ENCODE data around the gene KLK3.

KLK3 gene

DNA sequence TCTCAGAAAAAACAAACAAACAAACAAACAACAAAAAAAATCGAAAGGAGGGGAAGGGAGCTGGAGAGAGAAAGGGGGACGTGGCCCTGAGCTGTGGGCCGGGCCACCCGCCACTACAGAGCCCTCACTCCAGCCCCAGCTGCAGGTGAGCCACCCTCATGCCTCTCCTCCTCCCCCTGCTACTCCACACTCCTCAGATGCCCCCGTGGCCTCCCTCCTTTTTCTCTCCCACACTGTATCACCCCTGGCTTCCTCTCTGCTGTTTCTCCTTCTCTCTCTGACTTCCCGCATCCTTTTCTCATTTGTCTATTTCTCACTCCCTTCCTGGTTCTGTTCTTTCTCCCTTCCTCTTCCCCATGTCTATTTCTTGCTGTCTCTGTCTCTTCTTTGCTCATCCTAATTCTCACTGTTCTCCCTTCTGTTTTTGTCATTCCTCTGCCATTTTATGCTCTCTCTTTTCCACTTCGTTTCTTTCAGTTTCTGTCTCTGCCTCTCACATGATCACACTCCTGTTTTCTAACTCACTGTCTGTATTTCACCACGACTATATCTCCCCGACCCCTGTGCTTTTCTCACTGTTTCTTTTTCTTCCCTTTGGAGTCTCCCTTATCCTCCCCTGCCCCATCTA lies 21.2 kb downstream of the KLK3 start:
- TF ChIP-seq, protein P1, sequence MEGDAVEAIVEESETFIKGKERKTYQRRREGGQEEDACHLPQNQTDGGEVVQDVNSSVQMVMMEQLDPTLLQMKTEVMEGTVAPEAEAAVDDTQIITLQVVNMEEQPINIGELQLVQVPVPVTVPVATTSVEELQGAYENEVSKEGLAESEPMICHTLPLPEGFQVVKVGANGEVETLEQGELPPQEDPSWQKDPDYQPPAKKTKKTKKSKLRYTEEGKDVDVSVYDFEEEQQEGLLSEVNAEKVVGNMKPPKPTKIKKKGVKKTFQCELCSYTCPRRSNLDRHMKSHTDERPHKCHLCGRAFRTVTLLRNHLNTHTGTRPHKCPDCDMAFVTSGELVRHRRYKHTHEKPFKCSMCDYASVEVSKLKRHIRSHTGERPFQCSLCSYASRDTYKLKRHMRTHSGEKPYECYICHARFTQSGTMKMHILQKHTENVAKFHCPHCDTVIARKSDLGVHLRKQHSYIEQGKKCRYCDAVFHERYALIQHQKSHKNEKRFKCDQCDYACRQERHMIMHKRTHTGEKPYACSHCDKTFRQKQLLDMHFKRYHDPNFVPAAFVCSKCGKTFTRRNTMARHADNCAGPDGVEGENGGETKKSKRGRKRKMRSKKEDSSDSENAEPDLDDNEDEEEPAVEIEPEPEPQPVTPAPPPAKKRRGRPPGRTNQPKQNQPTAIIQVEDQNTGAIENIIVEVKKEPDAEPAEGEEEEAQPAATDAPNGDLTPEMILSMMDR (IDR thresholded peaks at IDR 0.05; ENCODE audit: low read depth, low read length, missing control alignments): no peak
- H3K4me3 ChIP-seq (ENCODE audit: low read depth, low read length): no peak overlapping the region
- DNase-seq (ENCODE audit: low read depth): no peak

DNA sequence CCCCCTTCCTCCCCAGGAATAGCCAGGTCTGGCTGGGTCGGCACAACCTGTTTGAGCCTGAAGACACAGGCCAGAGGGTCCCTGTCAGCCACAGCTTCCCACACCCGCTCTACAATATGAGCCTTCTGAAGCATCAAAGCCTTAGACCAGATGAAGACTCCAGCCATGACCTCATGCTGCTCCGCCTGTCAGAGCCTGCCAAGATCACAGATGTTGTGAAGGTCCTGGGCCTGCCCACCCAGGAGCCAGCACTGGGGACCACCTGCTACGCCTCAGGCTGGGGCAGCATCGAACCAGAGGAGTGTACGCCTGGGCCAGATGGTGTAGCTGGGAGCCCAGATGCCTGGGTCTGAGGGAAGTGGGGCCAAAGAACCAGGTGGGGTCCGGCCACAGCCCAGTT lies 21.7 kb downstream of the KLK3 start:
- DNase-seq (ENCODE audit: low read depth): no peak
- H3K4me3 ChIP-seq (ENCODE audit: low read depth, low read length): no peak overlapping the region
- TF ChIP-seq, protein P1 (IDR thresholded peaks at IDR 0.05; ENCODE audit: low read depth, low read length, missing control alignments): no peak

DNA sequence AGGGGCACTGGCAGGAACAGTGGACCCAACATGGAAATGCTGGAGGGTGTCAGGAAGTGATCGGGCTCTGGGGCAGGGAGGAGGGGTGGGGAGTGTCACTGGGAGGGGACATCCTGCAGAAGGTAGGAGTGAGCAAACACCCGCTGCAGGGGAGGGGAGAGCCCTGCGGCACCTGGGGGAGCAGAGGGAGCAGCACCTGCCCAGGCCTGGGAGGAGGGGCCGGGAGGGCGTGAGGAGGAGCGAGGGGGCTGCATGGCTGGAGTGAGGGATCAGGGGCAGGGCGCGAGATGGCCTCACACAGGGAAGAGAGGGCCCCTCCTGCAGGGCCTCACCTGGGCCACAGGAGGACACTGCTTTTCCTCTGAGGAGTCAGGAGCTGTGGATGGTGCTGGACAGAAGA lies 22.6 kb downstream of the KLK3 start:
- no peak overlapping the region for H3K4me3 ChIP-seq (ENCODE audit: low read depth, low read length)
- TF ChIP-seq, protein P1 (IDR thresholded peaks at IDR 0.05; ENCODE audit: low read depth, low read length, missing control alignments): no peak
- DNase-seq (ENCODE audit: low read depth): no peak

DNA sequence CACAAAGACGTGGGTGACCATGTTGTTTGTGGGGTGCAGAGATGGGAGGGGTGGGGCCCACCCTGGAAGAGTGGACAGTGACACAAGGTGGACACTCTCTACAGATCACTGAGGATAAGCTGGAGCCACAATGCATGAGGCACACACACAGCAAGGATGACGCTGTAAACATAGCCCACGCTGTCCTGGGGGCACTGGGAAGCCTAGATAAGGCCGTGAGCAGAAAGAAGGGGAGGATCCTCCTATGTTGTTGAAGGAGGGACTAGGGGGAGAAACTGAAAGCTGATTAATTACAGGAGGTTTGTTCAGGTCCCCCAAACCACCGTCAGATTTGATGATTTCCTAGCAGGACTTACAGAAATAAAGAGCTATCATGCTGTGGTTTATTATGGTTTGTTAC lies 24.1 kb downstream of the KLK3 start:
- H3K4me3 ChIP-seq (ENCODE audit: low read depth, low read length): no peak overlapping the region
- no peak for DNase-seq (ENCODE audit: low read depth)
- TF ChIP-seq, protein P1 (IDR thresholded peaks at IDR 0.05; ENCODE audit: low read depth, low read length, missing control alignments): no peak

DNA sequence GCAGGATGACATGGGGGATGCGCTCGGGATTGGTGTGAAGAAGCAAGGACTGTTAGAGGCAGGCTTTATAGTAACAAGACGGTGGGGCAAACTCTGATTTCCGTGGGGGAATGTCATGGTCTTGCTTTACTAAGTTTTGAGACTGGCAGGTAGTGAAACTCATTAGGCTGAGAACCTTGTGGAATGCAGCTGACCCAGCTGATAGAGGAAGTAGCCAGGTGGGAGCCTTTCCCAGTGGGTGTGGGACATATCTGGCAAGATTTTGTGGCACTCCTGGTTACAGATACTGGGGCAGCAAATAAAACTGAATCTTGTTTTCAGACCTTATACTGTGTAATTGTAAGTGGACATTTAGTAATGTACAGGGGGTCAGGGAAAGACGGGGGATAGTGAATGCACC lies 25.5 kb downstream of the KLK3 start:
- H3K4me3 ChIP-seq (ENCODE audit: low read depth, low read length): no peak overlapping the region
- no peak for DNase-seq (ENCODE audit: low read depth)
- TF ChIP-seq, protein P1 (IDR thresholded peaks at IDR 0.05; ENCODE audit: low read depth, low read length, missing control alignments): no peak

DNA sequence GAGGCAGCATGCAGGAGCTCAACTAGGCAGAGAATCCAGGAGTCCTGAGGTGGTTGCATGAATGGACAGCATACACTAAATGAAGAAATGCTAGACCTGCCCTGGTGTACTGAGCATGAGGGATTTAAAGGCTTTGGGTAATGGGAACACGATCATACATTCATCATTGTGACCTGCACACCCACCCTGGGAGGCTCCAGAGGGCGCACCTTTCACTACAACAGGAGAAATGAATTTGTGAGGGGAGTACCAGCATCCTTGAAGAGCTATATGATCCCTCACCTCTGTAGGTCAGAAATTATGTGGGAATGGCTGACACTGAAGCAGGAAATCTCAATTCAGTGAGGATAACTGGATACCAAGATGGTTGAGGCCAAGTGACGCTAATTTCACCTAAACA lies 27.5 kb downstream of the KLK3 start:
- H3K4me3 ChIP-seq (ENCODE audit: low read depth, low read length): no peak overlapping the region
- TF ChIP-seq, protein P1 (IDR thresholded peaks at IDR 0.05; ENCODE audit: low read depth, low read length, missing control alignments): no peak
- DNase-seq (ENCODE audit: low read depth): no peak

DNA sequence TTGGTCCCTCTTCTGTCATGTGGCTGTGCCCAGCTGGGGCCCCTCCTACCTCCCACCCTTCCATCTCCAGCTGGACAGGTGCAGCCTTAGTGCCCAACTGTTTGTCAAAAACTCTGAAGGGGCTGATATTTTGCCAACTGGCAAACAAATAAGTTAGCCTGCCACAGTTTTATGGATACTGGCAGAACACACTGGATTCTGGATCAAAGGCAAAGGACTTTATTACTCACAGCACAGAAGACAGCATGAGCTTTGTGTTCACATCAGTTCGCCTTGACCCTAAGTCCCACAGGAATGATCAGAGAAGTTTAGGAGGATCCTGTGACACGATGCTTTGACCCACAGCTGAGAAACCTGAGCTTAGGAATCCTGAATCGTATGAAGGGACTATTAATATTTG lies 34.9 kb downstream of the KLK3 start:
- TF ChIP-seq, protein P1 (IDR thresholded peaks at IDR 0.05; ENCODE audit: low read depth, low read length, missing control alignments): no peak
- H3K4me3 ChIP-seq (ENCODE audit: low read depth, low read length): no peak overlapping the region
- DNase-seq (ENCODE audit: low read depth): no peak
